Measurements from ENCODE around the gene ANKFY1.

GRCh38 chr17:4208238-4208637 is 55.5 kb downstream of the ANKFY1 start:
- TF ChIP-seq GLIS3 (CRISPR knock-in tag; IDR thresholded peaks at IDR 0.05), result no peak
- no peak for TF ChIP-seq TCF4 (CRISPR knock-in tag; IDR thresholded peaks at IDR 0.05; ENCODE audit: borderline replicate concordance)
- TF ChIP-seq ARNTL (CRISPR knock-in tag; IDR thresholded peaks at IDR 0.05; ENCODE audit: borderline replicate concordance, low read depth), result no peak
- no peak for TF ChIP-seq CSRNP3 (CRISPR knock-in tag; IDR thresholded peaks at IDR 0.05)
- no peak for TF ChIP-seq ZFP30 (CRISPR knock-in tag; IDR thresholded peaks at IDR 0.05)

Data from SK-N-SH treated with all-trans-retinoic acid at 6 μM for 48 hours (cell line).